SK-N-SH (cell line): Measurements from ENCODE around the gene CARM1. TPM values are rescaled to one million over a fixed set of nuclear protein-coding genes. Genes with fewer than 3 reads are reported as not detected.

Source experiments
- CTCF ChIA-PET: fragments of 300-600, 350-600 bp; formaldehyde crosslinking; extraction: SDS; loops from one replicate; lab custom pipeline; 2021; lab: Yijun Ruan, JAX
- POLR2A ChIA-PET: fragments of 350-600 bp; sonication (Branson Sonifier 250); formaldehyde crosslinking; extraction: SDS; loops from one replicate; lab custom pipeline; 2020; ENCODE audit warnings: antibody characterized with exemption, inconsistent platforms; lab: Yijun Ruan, JAX
- DNase-seq: peaks from one replicate; pipeline ENCODE4 v3.0.0; 2012
- H2AFZ ChIP-seq: fragments of 200-600 bp; sonication (generic); 2 replicates; pipeline ENCODE4 v1.8.1; 2016; ENCODE audit warnings: antibody characterized with exemption, mild to moderate bottlenecking, low read depth
- H3F3A ChIP-seq: fragments of 200-600 bp; sonication (generic); replicated peaks from 2 replicates; pipeline ENCODE3; 2016; ENCODE audit warnings: antibody characterized with exemption, mild to moderate bottlenecking; ENCODE audit not compliant: insufficient read depth
- H3K27ac ChIP-seq, 2 experiments: fragments of 200-500 bp in 1 of 2; fragments of 200-600 bp in 1 of 2; sonication (Bioruptor generic) in 1 of 2; sonication (generic), shearing (Covaris generic) in 1 of 2; 2 replicates each; pipeline versions ENCODE4 v1.5.1 to v1.6.1; 2014 to 2016; ENCODE audit warnings: low read depth in 2 of 2, inconsistent platforms in 1 of 2, low read length in 1 of 2, mild to moderate bottlenecking in 1 of 2, mixed read lengths in 1 of 2
- H3K27me3 ChIP-seq: fragments of 200-600 bp; sonication (generic), shearing (Covaris generic); 2 replicates; pipeline ENCODE4 v1.6.1; 2016; ENCODE audit warnings: mixed run types; ENCODE audit not compliant: insufficient read depth
- H3K36me3 ChIP-seq, 2 experiments: fragments of 200-500 bp in 1 of 2; fragments of 200-600 bp in 1 of 2; sonication (Bioruptor generic) in 1 of 2; sonication (generic) in 1 of 2; replicated peaks in 1 of 2; 2 replicates each; pipeline versions ENCODE3 to v1.5.1; 2014 to 2016; ENCODE audit warnings: low read length in 1 of 2, mild to moderate bottlenecking in 1 of 2; ENCODE audit not compliant: insufficient read depth in 2 of 2, control insufficient read depth in 1 of 2
- H3K4me1 ChIP-seq, 2 experiments: fragments of 200-500 bp in 1 of 2; fragments of 200-600 bp in 1 of 2; sonication (Bioruptor generic) in 1 of 2; sonication (generic), shearing (Covaris generic) in 1 of 2; 2 replicates each; pipeline versions ENCODE4 v1.5.1 to v1.6.1; 2014 to 2016; ENCODE audit warnings: low read depth in 1 of 2, low read length in 1 of 2, mixed run types in 1 of 2; ENCODE audit not compliant: insufficient read depth in 2 of 2, control insufficient read depth in 1 of 2
- H3K4me2 ChIP-seq: fragments of 200-600 bp; sonication (generic), shearing (Covaris generic); 2 replicates; pipeline ENCODE4 v1.6.1; 2017; ENCODE audit warnings: mixed run types
- H3K4me3 ChIP-seq, 2 experiments: fragments of 200-500 bp in 1 of 2; fragments of 200-600 bp in 1 of 2; sonication (Bioruptor generic) in 1 of 2; sonication (generic), shearing (Covaris generic) in 1 of 2; 2 replicates each; pipeline versions ENCODE4 v1.5.1 to v1.8.1; 2014 to 2016; ENCODE audit warnings: low read depth in 2 of 2, inconsistent platforms in 1 of 2, low read length in 1 of 2, mild to moderate bottlenecking in 1 of 2, mixed read lengths in 1 of 2, moderate library complexity in 1 of 2
- H3K79me2 ChIP-seq: fragments of 200-600 bp; sonication (generic); 2 replicates; pipeline ENCODE4 v1.8.1; 2017; ENCODE audit warnings: mild to moderate bottlenecking; ENCODE audit not compliant: insufficient read depth
- H3K9ac ChIP-seq: fragments of 200-600 bp; sonication (generic); 2 replicates; pipeline ENCODE4 v1.6.1; 2017; ENCODE audit warnings: mixed run types
- H3K9me2 ChIP-seq: fragments of 200-600 bp; sonication (generic); 2 replicates; pipeline ENCODE4 v1.6.1; 2017; ENCODE audit warnings: mixed run types
- H3K9me3 ChIP-seq: fragments of 200-600 bp; sonication (generic); 2 replicates; pipeline ENCODE4 v1.6.1; 2017; ENCODE audit warnings: mixed run types, mild to moderate bottlenecking, moderate library complexity
- H4K20me1 ChIP-seq: fragments of 200-600 bp; sonication (generic); 2 replicates; pipeline ENCODE4 v1.6.1; 2017; ENCODE audit warnings: mild to moderate bottlenecking, mixed run types; ENCODE audit not compliant: insufficient read depth
- EZH2phosphoT487 ChIP-seq: fragments of 200-600 bp; sonication (generic); IDR thresholded peaks from 2 replicates; pipeline ENCODE4 v1.6.1; 2017; ENCODE audit warnings: low read depth, mixed run types, mild to moderate bottlenecking, antibody characterized with exemption, moderate library complexity, borderline replicate concordance
- FOSL2 ChIP-seq: IDR thresholded peaks from 2 replicates; pipeline ENCODE4 v1.4.0; 2012; ENCODE audit warnings: low read depth, mild to moderate bottlenecking, moderate library complexity, borderline replicate concordance
- FOXJ3 ChIP-seq: sonication (generic); formaldehyde crosslinking; IDR thresholded peaks from 2 replicates; pipeline ENCODE4 v1.5.1; 2020; ENCODE audit warnings: mild to moderate bottlenecking, missing genetic modification reagents
- FOXM1 ChIP-seq: IDR thresholded peaks from 2 replicates; pipeline ENCODE4 v1.4.0; 2012; ENCODE audit warnings: low read depth, mild to moderate bottlenecking
- GATA2 ChIP-seq: sonication (generic); formaldehyde crosslinking; IDR thresholded peaks from 2 replicates; pipeline ENCODE4 v1.5.0; 2020; ENCODE audit warnings: mild to moderate bottlenecking, missing genetic modification reagents
- MXI1 ChIP-seq: IDR thresholded peaks from 2 replicates; pipeline ENCODE4 v1.6.1; 2012; ENCODE audit warnings: mild to moderate bottlenecking, low read depth, low read length, improper control_type of control experiment
- NRF1 ChIP-seq: IDR thresholded peaks from 2 replicates; pipeline ENCODE4 v1.6.1; 2012; ENCODE audit warnings: low read depth, mild to moderate bottlenecking, low read length
- RAD21 ChIP-seq: IDR thresholded peaks from 2 replicates; pipeline ENCODE4 v1.6.1; 2012; ENCODE audit warnings: mild to moderate bottlenecking, low read length
- RFX5 ChIP-seq: IDR thresholded peaks from 2 replicates; pipeline ENCODE4 v1.6.1; 2012; ENCODE audit warnings: mild to moderate bottlenecking, improper control_type of control experiment, low read length
- SMC3 ChIP-seq: IDR thresholded peaks from 2 replicates; pipeline ENCODE4 v1.6.1; 2012; ENCODE audit warnings: low read depth, low read length, improper control_type of control experiment
- TEAD4 ChIP-seq: IDR thresholded peaks from 2 replicates; pipeline ENCODE4 v1.4.0; 2012; ENCODE audit warnings: mild to moderate bottlenecking, borderline replicate concordance; ENCODE audit not compliant: insufficient read depth
- WGBS: methylation state at CpG from one replicate; pipeline ENCODE4 v1.1.6; 2017; ENCODE audit warnings: low lambda C conversion rate; 5-methylcytosine and 5-hydroxymethylcytosine counted together
- polyA plus RNA-seq, 3 experiments: library from polyadenylated mRNA; depleted of rRNA; stranded (reverse); fragments of >200 nt; gene quantifications; 2 replicates each; pipeline ENCODE4 v1.2.3, GENCODE V29; 2012
- TF ChIP-seq, protein P1 (sequence below): IDR thresholded peaks from 2 replicates; pipeline ENCODE4 v1.6.1; 2012; ENCODE audit warnings: mild to moderate bottlenecking, low read depth, low read length, moderate library complexity
- TF ChIP-seq, protein P2 (sequence below): IDR thresholded peaks from 2 replicates; pipeline ENCODE4 v1.4.0; 2012; ENCODE audit warnings: low read depth, borderline replicate concordance
- TF ChIP-seq, protein P3 (sequence below): fragments of 200-600 bp; sonication (generic); IDR thresholded peaks from 2 replicates; pipeline ENCODE4 v1.6.1; 2017; ENCODE audit warnings: antibody characterized with exemption, mild to moderate bottlenecking, moderate library complexity

The CARM1 gene
- polyA plus RNA-seq, 1 of the 3 experiments (the other 2 are of a cell fraction), result 62.2 TPM

DNA sequence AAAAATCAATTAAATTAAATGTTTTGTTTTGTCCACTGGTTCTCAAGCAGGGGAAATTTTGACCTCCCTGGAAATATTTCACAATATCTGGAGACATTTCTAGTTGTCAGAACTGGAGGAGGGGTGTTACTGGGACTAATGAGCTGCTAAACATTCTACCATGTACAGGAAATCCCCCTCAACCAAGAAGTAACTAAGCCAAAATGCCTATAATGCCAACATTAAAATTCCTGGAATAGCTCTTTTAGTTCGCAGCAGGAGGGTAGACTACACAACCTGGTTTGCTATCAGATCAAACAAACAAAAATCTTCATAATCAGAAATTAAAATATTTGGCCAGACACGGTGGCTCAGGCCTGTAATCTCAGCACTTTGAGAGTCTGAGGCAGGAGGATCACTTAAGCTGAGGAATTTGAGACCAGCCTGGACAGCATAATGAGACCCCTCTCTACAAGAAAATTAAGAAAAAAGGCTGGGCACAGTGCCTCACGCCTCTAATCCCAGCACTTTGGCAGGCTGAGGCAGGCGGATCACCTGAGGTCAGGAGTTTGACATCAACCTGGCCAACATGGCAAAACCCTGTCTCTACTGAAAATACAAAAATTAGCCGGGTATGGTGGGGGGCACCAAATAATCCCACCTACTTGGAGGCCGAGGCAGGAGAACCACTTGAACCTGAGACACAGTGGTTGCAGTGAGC lies 75.8 kb downstream of the CARM1 start:
- Histone ChIP-seq H3K4me3 (no peak overlapping the region), H3K27ac (no peak overlapping the region), H3K4me1 (peaks cover 0 to 7% of the 10 kb centered on the region in 2 experiments; a peak in 1 of 4 replicates), H3K4me2 (no peak overlapping the region), H3K27me3 (no peaks in the 10 kb centered on the region), H4K20me1 (no peaks in the 10 kb centered on the region), H3F3A (no peaks in the 10 kb centered on the region), H3K9ac (no peak overlapping the region), H3K36me3 (no peaks in the 10 kb centered on the region), H2AFZ (peak overlapping the region; percentile 55), H3K9me3 (no peaks in the 10 kb centered on the region), H3K9me2 (no peaks in the 10 kb centered on the region), H3K79me2 (no peaks in the 10 kb centered on the region)
- no peak for DNase-seq
- TF ChIP-seq FOSL2 (no peak), TEAD4 (0 out of 2 replicates have a peak, but pooled peaks have one; percentile 53)
- WGBS, result 72% methylated on average over 6 of the region's 6 CpGs
- ChIA-PET CTCF (interaction anchor here (1.0 kb wide), 1 partner anchor 10 kb away, joined by 4 read pairs; no protein-coding TSS in a partner anchor), POLR2A (no interaction called here)

DNA sequence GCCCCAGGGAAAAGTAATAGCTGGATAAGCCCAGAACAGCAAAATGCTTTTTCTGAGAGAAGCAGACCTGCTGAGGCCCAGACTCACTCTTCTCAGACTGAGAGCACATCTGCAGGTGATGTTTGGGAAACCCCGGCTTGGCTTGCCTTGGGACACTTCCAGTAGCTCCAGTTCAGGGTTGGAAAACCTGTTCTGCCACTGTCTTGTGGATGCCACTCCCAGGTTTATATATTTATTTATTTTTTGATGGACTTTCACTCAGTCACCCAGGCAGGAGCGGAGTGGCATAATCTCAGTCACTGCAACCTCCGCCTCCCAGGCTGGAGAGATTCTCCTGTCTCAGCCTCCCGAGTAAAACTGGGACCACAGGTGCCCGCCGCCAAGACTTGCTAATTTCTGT lies 81.5 kb downstream of the CARM1 start:
- DNase-seq, result no peak
- Histone ChIP-seq H3K79me2 (no peaks in the 10 kb centered on the region), H2AFZ (no peak overlapping the region), H3K9me3 (no peaks in the 10 kb centered on the region), H3K27ac (no peak overlapping the region), H3K4me2 (no peak overlapping the region), H3K4me3 (no peak overlapping the region), H3K9ac (no peak overlapping the region), H3K36me3 (no peaks in the 10 kb centered on the region), H3F3A (no peaks in the 10 kb centered on the region), H3K27me3 (no peaks in the 10 kb centered on the region), H3K4me1 (no peaks in the 10 kb centered on the region; a peak in 1 of 4 replicates), H3K9me2 (no peaks in the 10 kb centered on the region), H4K20me1 (no peaks in the 10 kb centered on the region)
- ChIA-PET CTCF (interaction anchor here (2.4 kb wide), 1 partner anchor 11 kb away, joined by 12 read pairs; no protein-coding TSS in a partner anchor), POLR2A (no interaction called here)
- WGBS, result 97% methylated on average over 6 of the region's 6 CpGs
- TF ChIP-seq, protein P1, sequence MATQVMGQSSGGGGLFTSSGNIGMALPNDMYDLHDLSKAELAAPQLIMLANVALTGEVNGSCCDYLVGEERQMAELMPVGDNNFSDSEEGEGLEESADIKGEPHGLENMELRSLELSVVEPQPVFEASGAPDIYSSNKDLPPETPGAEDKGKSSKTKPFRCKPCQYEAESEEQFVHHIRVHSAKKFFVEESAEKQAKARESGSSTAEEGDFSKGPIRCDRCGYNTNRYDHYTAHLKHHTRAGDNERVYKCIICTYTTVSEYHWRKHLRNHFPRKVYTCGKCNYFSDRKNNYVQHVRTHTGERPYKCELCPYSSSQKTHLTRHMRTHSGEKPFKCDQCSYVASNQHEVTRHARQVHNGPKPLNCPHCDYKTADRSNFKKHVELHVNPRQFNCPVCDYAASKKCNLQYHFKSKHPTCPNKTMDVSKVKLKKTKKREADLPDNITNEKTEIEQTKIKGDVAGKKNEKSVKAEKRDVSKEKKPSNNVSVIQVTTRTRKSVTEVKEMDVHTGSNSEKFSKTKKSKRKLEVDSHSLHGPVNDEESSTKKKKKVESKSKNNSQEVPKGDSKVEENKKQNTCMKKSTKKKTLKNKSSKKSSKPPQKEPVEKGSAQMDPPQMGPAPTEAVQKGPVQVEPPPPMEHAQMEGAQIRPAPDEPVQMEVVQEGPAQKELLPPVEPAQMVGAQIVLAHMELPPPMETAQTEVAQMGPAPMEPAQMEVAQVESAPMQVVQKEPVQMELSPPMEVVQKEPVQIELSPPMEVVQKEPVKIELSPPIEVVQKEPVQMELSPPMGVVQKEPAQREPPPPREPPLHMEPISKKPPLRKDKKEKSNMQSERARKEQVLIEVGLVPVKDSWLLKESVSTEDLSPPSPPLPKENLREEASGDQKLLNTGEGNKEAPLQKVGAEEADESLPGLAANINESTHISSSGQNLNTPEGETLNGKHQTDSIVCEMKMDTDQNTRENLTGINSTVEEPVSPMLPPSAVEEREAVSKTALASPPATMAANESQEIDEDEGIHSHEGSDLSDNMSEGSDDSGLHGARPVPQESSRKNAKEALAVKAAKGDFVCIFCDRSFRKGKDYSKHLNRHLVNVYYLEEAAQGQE, result no peak
- TF ChIP-seq FOXJ3 (no peak), GATA2 (CRISPR knock-in tag) (no peak), MXI1 (no peak), SMC3 (no peak), EZH2phosphoT487 (no peak), FOXM1 (no peak), RAD21 (no peak), RFX5 (no peak), NRF1 (no peak)
- TF ChIP-seq, protein P2, sequence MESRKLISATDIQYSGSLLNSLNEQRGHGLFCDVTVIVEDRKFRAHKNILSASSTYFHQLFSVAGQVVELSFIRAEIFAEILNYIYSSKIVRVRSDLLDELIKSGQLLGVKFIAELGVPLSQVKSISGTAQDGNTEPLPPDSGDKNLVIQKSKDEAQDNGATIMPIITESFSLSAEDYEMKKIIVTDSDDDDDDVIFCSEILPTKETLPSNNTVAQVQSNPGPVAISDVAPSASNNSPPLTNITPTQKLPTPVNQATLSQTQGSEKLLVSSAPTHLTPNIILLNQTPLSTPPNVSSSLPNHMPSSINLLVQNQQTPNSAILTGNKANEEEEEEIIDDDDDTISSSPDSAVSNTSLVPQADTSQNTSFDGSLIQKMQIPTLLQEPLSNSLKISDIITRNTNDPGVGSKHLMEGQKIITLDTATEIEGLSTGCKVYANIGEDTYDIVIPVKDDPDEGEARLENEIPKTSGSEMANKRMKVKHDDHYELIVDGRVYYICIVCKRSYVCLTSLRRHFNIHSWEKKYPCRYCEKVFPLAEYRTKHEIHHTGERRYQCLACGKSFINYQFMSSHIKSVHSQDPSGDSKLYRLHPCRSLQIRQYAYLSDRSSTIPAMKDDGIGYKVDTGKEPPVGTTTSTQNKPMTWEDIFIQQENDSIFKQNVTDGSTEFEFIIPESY, result no peak
- TF ChIP-seq, protein P3, sequence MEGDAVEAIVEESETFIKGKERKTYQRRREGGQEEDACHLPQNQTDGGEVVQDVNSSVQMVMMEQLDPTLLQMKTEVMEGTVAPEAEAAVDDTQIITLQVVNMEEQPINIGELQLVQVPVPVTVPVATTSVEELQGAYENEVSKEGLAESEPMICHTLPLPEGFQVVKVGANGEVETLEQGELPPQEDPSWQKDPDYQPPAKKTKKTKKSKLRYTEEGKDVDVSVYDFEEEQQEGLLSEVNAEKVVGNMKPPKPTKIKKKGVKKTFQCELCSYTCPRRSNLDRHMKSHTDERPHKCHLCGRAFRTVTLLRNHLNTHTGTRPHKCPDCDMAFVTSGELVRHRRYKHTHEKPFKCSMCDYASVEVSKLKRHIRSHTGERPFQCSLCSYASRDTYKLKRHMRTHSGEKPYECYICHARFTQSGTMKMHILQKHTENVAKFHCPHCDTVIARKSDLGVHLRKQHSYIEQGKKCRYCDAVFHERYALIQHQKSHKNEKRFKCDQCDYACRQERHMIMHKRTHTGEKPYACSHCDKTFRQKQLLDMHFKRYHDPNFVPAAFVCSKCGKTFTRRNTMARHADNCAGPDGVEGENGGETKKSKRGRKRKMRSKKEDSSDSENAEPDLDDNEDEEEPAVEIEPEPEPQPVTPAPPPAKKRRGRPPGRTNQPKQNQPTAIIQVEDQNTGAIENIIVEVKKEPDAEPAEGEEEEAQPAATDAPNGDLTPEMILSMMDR, result no peak
